CD4-positive, alpha-beta T cell treated with Interleukin-10 for 1 hour (primary cell): ENCODE data around the gene GLI2.

Experiments
- DNase-seq: peaks from one replicate; pipeline ENCODE4 v3.0.0-alpha.2; 2020

Gene GLI2

GRCh38 chr2:120771781-120772208 lies 36.1 kb downstream of the GLI2 start:
- no peak for DNase-seq

GRCh38 chr2:120772261-120772660 lies 36.6 kb downstream of the GLI2 start:
- no peak for DNase-seq

- no peak for DNase-seq
Measured at GRCh38 chr2:120773186-120773800, 37.6 kb downstream of the GLI2 start.

- DNase-seq = no peak
Measured at GRCh38 chr2:120774557-120775160, 39.0 kb downstream of the GLI2 start.

- DNase-seq = no peak
Measured at GRCh38 chr2:120775194-120775593, 39.5 kb downstream of the GLI2 start.

- DNase-seq = no peak
Measured at GRCh38 chr2:120775801-120776589, 40.3 kb downstream of the GLI2 start.

- no peak for DNase-seq
Measured at GRCh38 chr2:120776649-120777048, 41.0 kb downstream of the GLI2 start.

- DNase-seq = no peak
Measured at GRCh38 chr2:120777170-120777751, 41.6 kb downstream of the GLI2 start.

- DNase-seq = no peak
Measured at GRCh38 chr2:120777787-120778186, 42.1 kb downstream of the GLI2 start.

- DNase-seq = no peak
Measured at GRCh38 chr2:120778244-120778643, 42.6 kb downstream of the GLI2 start.

- DNase-seq = no peak
Measured at GRCh38 chr2:120779781-120780283, 44.2 kb downstream of the GLI2 start.

GRCh38 chr2:120780402-120780801 lies 44.7 kb downstream of the GLI2 start:
- DNase-seq = no peak

- no peak for DNase-seq
Measured at GRCh38 chr2:120783371-120783791, 47.7 kb downstream of the GLI2 start.

GRCh38 chr2:120783969-120784372 lies 48.3 kb downstream of the GLI2 start:
- DNase-seq = no peak
